T-helper 17 cell (primary cell): Measurements from ENCODE around the gene MGAT5B. TPM values are rescaled to one million over a fixed set of nuclear protein-coding genes. Genes with fewer than 3 reads are reported as not detected.

ENCODE experiments used
- total RNA-seq, 4 donors: library from RNA in 2 of 4; stranded (reverse) in 2 of 4; gene quantifications; one replicate each; pipeline ENCODE4 v1.2.3 and lab custom pipeline; 2022 to 2026

The MGAT5B gene
- total RNA-seq, 2 donors from 2014 or later: 0.55 to 1.4 TPM

Other genes with a start within 250 kb of the MGAT5B start
- gene ST6GALNAC1, start 224.6 kb upstream of the MGAT5B start, total RNA-seq: 1 to 10 TPM; 4.1 to 8.4 TPM
- 1 to 10 TPM; 5.7 to 8.0 TPM for gene MXRA7, start 157.4 kb upstream of the MGAT5B start, total RNA-seq
- gene JMJD6, start 141.8 kb upstream of the MGAT5B start, total RNA-seq: 100 to 1,000 TPM; 124 to 137 TPM
- gene METTL23, start 141.6 kb upstream of the MGAT5B start, total RNA-seq: 10 to 100 TPM; 35.1 to 36.2 TPM
- 100 to 1,000 TPM; 351 to 393 TPM for gene SRSF2, start 131.1 kb upstream of the MGAT5B start, total RNA-seq
- 10 to 100 TPM; 29.4 to 36.7 TPM for gene MFSD11, start 130.3 kb upstream of the MGAT5B start, total RNA-seq